Activated naive CD8-positive, alpha-beta T cell treated with anti-CD3 and anti-CD28 coated beads, Interleukin-2, amount 50 U/mL, for 16 hours (primary cell): ENCODE data around the gene LCE3E.

Experiments
- DNase-seq: peaks from one replicate; pipeline ENCODE4 v3.0.0-alpha.2; 2020; ENCODE audit warnings: low read depth, low spot score

Gene LCE3E

GRCh38 chr1:152516082-152516481 lies 50.5 kb downstream of the LCE3E start:
- DNase-seq: no peak
